HG02840 (cell line): ENCODE results near the gene PADI3.

Experiments
- ATAC-seq: cut with Tn5 transposase; IDR thresholded peaks from one replicate; pipeline ENCODE4 v1.9.1; 2021; ENCODE audit warnings: mild to moderate bottlenecking, moderate library complexity, moderate number of reproducible peaks; ENCODE audit not compliant: unreplicated experiment, low FRiP score

Gene PADI3

GRCh38 chr1:17214876-17215544, 33.9 kb upstream of the PADI3 start:
- no peak for ATAC-seq

GRCh38 chr1:17215545-17215890, 33.4 kb upstream of the PADI3 start:
- ATAC-seq = no peak

GRCh38 chr1:17216078-17216477, 32.8 kb upstream of the PADI3 start:
- ATAC-seq = no peak

GRCh38 chr1:17217607-17218006, 31.3 kb upstream of the PADI3 start:
- no peak for ATAC-seq

- ATAC-seq = no peak
These were observed 30.0 kb upstream of the PADI3 start for GRCh38 chr1:17218939-17219338.

- ATAC-seq = no peak
These were observed 28.6 kb upstream of the PADI3 start for GRCh38 chr1:17220287-17220686.

GRCh38 chr1:17222557-17222956, 26.3 kb upstream of the PADI3 start:
- ATAC-seq = no peak

GRCh38 chr1:17224434-17224833, 24.5 kb upstream of the PADI3 start:
- no peak for ATAC-seq

GRCh38 chr1:17225140-17225539, 23.8 kb upstream of the PADI3 start:
- ATAC-seq = no peak

- no peak for ATAC-seq
These were observed 21.5 kb upstream of the PADI3 start for GRCh38 chr1:17227358-17227915.

- no peak for ATAC-seq
These were observed 20.3 kb upstream of the PADI3 start for GRCh38 chr1:17228619-17229018.

- ATAC-seq = no peak
These were observed 19.5 kb upstream of the PADI3 start for GRCh38 chr1:17229379-17229778.

- ATAC-seq = no peak
These were observed 18.8 kb upstream of the PADI3 start for GRCh38 chr1:17230106-17230505.

- ATAC-seq = no peak
These were observed 18.1 kb upstream of the PADI3 start for GRCh38 chr1:17230671-17231310.

- no peak for ATAC-seq
These were observed 15.9 kb upstream of the PADI3 start for GRCh38 chr1:17232759-17233661.

GRCh38 chr1:17233675-17234320, 15.1 kb upstream of the PADI3 start:
- no peak for ATAC-seq

- ATAC-seq = no peak
These were observed 14.5 kb upstream of the PADI3 start for GRCh38 chr1:17234405-17234804.

- ATAC-seq = no peak
These were observed 13.6 kb upstream of the PADI3 start for GRCh38 chr1:17235135-17235885.

GRCh38 chr1:17236779-17237560, 11.9 kb upstream of the PADI3 start:
- ATAC-seq = no peak
